A673 (cell line): ENCODE data around the gene PIAS4.

Experiments
- EZH2 ChIP-seq: fragments of 200-600 bp; sonication (generic); IDR thresholded peaks from 2 replicates; pipeline ENCODE4 v1.6.1; 2017; ENCODE audit warnings: borderline replicate concordance, low read depth, mild to moderate bottlenecking, mixed read lengths, antibody characterized with exemption, low read length; ENCODE audit not compliant: poor library complexity, severe bottlenecking
- TF ChIP-seq, protein P1 (sequence below): fragments of 300-800, 200-600 bp; sonication (generic); conservative IDR thresholded peaks from 2 replicates; pipeline ENCODE4 v1.5.1; 2017; ENCODE audit warnings: low read depth, mild to moderate bottlenecking, antibody characterized with exemption, low read length, moderate library complexity, mixed read lengths

DNA sequence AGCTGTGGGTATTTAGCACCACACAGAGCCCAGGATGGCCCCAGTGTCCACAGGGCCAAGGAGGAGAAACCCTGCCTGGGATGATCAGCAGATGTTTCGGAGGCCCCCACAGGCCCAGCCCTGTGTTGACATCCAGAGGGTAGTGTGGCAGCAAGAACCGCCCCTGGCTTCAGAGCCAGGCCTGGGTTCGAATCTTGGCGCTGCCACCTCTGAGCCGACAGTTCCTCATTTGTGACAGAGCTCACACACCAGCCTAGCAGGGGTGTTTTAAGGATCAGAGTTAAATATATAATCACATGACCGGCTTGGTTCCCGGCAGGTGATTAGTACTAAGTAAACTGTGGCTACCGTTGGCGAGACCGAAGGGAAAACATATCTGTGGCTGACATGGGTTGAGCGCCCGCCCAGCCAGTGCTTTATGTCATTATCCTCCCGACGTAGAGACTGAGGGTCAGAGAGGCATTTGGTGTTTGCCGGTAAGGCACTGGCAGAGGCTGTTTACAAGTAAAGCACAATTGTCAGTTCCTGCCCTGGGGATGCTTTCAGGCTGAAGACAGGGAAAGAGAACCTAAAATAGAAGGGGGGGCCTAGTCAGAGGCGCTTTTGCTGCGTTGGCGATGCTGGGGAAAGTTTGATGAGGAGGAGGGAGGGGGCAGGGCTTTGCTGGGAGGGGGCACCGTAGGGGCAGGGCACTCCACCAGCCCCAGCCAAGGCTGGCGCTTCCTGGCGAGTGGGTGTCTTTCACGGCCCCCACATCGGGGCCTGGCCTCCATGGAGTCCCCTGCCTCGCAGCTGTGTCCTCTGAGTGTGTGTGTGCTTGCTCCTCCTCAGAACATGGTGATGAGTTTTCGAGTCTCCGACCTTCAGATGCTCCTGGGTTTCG is 4.8 kb downstream of the PIAS4 start:
- TF ChIP-seq, protein P1, sequence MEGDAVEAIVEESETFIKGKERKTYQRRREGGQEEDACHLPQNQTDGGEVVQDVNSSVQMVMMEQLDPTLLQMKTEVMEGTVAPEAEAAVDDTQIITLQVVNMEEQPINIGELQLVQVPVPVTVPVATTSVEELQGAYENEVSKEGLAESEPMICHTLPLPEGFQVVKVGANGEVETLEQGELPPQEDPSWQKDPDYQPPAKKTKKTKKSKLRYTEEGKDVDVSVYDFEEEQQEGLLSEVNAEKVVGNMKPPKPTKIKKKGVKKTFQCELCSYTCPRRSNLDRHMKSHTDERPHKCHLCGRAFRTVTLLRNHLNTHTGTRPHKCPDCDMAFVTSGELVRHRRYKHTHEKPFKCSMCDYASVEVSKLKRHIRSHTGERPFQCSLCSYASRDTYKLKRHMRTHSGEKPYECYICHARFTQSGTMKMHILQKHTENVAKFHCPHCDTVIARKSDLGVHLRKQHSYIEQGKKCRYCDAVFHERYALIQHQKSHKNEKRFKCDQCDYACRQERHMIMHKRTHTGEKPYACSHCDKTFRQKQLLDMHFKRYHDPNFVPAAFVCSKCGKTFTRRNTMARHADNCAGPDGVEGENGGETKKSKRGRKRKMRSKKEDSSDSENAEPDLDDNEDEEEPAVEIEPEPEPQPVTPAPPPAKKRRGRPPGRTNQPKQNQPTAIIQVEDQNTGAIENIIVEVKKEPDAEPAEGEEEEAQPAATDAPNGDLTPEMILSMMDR, result no peak
- TF ChIP-seq EZH2, result no peak
